Stimulated activated CD8-positive, alpha-beta memory T cell treated with anti-CD3 and anti-CD28 coated beads, Interleukin-7, amount 100 ng/mL, for 4 hours (primary cell): ENCODE results near the gene FBXL17.

Experiments
- DNase-seq, 2 donors: peaks; one replicate each; pipeline ENCODE4 v3.0.0-alpha.2; 2020; ENCODE audit warnings: low read depth in 2 of 2

Gene FBXL17

DNA sequence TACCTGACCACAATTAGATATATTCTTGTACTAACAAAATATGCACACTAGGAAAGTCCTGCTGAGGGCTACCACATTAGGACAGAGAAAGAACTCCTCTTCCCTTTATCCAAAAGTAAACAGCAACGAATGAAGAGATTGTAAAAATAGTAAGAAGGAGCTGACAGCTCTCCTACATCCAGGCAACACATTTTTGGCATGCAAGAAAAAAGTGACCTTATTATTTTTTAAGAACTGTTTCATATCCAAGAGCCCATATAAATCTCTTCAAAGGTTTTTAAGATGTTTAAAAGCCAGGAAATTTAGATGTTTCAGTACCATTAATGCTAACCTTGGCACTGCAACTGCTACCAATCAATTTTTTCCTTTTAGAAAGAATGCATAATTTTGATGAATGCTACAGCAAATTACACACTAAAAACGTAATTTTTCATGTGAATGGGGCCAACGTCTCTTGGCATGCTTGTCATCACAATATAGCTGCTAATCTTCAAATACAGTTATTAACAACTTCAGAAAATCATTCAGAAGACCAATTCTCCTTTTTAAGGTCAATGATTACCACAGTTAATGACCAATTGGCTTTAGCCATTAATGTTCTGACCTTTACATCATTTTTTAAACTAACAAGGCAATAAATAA is 132.0 kb downstream of the FBXL17 start:
- DNase-seq, result no peak

DNA sequence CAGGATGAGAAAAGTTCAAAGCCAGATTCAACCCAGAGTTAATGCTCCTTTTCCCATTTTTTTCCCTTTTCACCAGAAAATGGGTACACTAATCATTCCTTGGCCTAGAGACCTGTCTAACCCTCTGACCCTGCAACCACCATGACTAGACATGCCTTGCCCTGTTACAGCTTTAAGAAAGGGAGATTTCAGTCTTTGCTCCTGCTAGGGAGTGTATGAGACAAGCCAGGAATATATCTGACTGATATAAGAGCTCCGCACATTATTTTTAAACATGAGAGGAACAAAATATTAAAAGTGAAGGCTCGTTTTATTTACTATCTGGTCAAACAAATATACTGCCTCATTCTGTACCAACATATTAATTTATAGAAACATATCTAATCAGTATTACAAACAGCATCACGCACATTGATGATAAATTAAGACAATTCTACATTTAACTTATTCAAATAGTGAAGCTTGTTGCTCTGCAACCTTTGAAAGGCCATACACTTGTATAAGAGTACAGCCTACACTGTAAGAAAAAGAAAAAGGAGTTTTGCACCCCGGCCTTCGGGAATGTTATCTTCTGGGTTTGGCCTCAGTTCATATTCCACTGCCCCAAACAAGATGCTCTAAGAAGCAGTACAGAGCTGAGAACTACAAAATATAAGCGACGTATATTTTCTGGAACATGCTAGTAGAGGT is 132.7 kb downstream of the FBXL17 start:
- DNase-seq, result no peak

DNA sequence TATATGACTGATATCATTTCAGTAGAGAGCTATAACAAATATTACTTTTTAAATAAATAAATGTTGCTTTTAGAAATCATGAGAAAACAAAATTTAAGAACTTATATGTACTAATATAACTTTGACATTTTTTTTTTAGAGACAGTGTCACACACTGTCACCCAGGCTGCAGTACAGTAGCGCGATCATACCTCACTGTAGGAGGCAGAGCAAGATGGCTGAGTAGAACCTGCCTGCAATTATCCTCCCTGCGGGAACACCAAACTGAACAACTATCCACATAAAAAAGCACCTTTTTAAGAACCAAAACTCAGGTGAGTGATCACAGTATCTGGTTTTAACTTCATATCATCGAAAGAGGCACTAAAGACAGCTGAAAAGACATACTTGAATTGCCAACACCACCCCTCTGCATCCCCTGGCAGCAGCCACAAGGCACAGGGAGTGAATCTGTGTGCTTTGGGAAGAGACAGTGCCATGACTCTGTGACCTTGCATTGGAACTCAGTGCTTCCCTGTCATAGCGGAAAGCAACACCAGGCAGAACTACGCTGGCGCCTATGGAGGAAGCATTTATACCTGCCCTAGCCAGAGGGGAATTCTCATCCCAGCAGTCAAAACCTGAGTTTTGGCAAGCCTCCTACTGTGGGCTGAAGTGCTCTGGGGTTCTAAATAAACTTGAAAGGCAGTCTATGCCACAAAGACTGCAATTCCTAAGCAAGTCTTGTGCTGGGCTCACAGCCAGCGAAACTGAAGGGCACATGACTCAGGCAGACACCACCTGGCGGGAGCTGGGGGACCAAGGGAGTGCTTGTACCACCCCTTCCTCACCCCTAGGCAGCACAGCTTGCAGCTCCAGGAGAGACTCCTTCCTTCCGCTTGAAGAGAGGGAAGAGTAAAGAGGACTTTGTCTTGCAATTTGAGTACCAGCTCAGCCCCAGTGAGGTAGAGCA is 142.7 kb downstream of the FBXL17 start:
- no peak for DNase-seq

DNA sequence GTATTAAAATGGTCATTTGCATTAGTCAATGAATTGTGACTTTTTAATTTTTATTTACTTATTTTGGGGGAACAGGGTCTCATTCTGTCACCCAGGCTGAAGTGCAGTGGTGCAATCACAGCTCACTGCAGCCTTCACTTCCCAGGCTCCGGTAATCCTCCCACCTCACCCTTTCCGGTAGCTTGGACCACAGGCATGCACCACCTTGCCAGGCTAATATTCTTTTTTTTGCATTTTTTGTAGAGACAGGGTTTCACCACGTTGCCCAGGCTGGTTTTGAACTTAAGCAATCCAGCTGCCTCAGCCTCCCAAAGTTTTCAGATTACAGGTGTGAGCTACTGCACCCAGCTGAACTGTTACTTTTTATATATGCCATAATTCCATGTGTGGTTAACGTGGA is 143.4 kb downstream of the FBXL17 start:
- DNase-seq, result no peak

DNA sequence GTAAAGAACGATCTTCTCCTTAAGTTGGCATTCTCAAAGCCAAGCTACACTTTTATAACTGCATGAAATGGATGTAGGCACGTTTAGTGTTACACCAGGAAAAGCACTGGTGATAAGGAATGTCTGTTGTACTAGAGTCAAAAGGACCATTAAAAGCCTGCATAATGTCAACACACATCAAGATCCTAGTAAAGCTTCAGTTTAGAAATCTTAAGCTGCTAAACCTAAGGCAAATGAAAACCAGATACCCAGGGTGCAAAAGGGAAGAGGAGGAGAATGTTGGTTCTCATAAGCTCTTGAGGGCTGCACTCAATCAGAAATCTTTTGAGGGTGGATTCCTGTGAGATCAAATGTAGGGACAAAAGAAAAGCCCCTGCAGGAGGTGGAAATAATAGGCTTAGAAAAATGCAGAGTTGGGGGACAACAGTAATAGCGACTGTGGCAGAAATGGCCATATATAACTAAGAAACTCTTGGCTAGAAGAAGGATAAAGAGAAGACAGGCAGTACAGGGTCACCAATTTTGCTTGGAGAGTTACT is 148.2 kb downstream of the FBXL17 start:
- DNase-seq, result no peak

DNA sequence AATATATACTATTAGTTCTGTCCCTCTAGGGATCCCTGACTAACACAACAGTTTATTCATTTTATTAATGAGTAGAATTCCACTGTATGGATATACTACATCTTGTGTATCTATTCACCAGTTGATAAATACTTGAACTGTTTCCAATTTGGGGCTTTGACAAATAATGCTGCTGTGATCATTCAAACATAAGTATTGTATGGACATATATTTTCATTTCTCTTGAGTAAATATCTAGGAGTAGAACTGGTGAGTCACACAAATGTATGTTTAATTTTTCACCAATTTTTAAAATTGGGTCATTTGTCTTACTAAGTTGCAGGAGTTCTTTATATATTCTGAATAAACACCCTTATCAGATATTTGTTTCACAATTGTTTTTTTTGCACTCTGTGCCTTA is 149.1 kb downstream of the FBXL17 start:
- no peak for DNase-seq

DNA sequence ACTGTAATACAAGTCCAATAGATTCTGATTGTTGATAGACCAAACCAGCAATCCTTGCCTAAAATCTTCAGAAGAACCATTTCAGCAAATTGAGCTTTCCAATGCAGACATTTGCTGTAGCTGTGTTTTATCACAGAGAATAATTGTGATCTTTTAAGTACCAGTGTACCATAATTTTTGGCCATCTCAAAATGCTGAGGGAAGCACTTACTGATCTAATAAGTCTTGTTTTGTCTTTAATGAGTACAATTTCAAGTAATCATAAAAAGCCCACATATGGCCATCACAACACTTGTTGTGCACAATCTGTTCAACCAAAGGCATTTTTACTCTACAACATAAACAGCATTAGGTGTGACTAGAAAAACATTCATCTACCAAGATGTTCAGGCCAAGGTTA is 159.9 kb downstream of the FBXL17 start:
- DNase-seq, result no peak

DNA sequence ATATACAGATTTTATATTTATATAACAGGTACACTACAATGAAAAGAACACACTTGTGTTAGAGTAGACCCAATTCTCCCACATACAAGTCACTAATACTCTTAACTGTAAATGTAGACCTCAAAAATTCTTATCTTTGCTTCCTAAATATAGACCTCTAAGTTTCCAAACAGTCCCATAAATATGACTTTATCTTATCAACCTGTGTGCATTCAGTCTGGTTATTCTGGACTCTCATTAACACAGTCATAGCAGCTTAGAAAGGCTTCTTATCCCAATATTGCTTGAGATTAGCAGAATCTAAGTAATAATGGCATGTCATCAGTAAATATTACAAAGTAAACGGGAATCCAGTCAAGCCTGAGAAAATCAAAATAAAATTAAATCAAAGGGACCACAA is 161.1 kb downstream of the FBXL17 start:
- DNase-seq, result no peak

DNA sequence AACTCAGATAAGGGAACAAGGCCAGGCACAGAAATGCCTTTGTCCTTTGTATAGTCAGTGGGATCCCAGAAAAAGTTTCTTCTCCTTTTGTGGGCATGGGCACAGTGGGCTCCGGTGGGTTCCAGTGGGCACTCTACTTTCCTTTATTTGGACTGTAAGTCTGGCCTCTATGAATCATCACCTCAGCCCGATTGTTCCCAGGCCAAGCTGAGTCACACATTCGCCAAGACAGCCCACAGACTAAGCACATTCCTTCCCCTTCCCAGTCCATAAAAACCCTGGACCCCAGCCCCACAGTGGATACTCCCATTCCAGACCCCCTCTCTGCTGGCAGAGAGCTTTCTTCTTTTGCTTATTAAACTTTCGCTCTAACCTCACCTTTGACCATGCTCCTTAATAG is 165.0 kb downstream of the FBXL17 start:
- DNase-seq, result no peak

DNA sequence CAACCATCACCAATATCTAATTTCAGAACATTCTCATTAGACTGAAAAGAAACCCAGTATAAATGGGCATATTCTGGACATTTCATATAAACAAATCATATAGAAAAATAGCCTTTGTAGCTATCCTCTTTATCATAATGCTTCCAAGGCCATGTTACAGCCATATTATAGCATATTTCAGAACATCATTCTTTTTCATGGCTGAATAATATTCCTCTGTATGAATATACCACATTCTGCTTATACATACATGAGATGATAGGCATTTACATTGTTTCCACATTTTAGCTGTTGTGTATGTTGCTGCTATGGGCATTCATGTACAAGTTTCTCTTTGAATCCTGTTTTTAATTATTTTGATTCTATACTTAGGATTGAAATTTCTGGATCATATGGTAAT is 167.0 kb downstream of the FBXL17 start:
- DNase-seq, result no peak

DNA sequence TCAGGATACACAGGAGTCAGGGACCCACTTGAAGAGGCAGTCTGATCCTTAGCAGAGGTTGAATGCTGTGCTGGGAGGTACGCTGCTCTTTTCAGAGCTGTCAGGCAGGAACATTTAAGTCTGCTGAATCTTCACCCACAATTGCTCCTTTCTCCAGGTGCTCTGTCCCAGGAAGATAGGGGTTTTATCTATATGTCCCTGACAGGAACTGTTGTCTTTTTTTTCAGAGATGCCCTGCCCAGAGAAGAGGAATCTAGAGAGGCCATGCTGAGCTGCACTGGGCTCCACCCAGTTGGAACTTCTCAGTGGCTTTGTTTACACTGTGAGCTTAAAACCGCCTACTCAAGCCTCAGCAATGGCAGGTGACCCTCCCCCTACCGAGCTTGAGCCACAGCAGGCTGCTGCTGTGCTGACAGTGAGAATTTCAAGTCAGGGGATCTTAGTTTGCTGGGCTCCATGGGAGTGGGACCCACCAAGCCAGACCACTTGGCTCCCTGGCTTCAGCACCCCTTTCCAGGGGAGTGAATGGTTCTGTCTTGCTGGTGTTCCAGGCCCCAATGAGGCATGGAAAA is 169.0 kb downstream of the FBXL17 start:
- no peak for DNase-seq

DNA sequence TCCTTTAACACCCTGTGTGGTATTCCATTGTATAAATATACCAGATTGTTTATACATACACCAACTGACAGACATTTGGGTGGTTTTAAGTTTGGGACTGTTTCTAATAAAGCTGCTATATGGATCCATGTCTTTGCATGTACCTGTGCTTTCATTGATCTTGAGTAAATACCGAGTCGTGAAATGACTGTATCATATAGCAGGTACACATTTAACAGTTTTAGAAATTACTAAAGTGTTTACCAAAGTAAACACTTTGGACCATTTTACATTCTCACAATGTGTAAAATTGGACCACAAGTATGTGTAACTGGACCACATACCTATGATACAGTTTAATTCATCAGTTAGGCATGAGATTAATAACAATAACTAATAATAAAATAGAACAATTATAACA is 175.2 kb downstream of the FBXL17 start:
- no peak for DNase-seq

DNA sequence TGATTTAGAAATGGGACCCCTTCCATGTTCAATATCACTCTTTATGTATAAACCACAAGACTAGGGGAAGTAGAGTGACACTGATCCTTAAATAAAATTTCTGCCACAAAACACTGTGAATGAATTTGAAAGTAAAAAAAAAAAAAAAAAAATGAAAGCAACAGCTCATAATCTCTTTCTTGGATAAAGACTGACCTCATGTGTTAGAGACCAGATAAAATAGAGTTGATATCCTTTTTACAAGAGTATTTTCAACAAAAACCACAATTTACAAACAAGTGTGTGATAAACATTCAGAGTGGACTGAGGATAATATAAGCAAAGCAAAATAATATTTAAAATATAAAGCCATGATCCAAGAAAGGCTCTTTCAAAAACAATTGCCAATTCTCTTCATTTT is 180.2 kb downstream of the FBXL17 start:
- no peak for DNase-seq

DNA sequence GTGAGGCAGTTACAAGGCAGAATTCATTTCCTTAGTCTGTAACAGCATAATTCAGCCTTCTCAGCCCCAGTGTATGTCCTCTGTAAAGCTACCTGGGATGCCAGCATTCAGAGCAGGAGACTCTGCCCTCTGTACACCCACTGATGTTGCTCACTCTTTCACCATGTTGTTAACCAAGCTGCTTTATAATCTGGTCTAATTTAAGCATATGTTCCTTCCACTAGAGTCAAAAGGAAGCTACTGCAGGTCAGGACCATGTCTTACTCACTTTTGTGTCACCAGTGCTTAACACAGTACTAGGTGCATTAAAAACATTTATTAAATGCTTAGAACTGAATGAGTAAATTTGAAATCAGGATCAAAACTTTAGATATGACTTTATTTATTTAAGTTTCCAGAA is 185.6 kb downstream of the FBXL17 start:
- DNase-seq, result no peak

DNA sequence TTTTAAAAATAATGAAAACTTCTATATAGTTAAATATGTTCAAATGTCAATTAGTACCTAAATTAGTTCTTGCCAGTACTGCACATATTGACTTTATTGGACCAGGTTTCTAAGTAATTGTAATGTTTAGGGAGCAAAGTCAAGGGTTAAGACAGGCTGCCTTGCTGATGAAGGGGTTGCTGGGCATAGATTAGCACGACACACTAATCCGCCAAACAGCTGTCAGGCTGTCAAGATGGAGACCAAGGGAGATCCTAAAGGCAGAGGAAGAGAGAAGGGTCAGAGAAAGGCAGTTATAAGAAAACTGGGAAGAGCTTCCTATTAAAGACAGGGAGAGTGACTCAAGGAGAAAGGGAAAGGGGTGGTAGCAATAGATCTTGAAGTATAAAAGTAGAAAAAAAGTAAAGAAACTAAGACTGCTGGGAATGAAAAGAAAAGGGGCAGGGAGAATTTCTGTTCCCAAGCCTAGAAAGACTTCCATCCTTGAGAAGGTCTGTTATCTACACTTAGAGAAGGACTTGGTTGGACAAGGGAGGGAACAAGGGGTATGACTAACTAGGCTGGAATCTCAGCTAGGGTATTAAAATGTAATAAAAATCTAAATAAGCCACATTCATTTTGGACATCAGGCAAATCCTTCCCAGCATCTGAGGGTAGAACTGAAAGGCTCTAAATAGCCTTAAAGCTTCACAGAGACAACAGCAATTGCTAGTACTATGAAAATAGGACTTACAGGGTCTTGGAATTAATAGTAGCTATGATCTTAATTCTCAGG is 188.7 kb downstream of the FBXL17 start:
- no peak for DNase-seq

DNA sequence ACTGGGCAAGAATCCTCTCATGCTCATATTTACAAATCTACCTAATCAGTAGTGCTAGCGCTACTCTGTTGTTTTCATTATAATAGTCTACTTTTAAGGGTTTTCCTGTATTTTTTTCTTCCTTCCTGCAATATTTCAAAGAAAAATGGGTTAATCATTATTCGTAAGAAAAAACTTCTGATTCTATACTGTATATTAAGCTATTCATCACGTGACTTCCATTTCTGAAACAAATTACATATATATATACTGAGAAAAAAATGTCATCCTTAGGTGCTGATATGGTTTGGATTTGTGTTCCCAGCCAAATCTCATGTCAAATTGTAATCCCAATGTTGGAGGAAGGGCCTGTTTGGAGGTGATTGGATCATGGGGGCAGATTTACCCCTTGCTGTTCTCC is 197.0 kb downstream of the FBXL17 start:
- DNase-seq, result no peak

DNA sequence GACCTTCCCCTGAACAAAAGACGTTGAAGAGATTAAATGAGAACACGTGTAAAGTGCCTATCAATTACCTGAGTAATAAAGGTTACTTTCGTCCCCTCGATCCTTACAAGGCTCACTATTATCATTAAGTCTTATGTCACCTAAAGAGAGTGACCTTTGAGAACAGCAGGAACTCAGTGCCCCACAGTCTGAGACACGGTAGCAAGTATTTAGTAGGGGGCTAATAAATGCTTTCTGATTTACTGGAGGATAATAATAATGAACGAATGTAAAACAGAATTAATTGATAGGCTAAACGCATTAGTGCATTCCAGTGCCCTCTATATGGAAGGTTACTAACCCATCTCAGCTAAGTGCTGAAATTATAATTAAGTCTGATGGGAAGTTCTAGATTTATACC is 199.9 kb downstream of the FBXL17 start:
- DNase-seq, result no peak

DNA sequence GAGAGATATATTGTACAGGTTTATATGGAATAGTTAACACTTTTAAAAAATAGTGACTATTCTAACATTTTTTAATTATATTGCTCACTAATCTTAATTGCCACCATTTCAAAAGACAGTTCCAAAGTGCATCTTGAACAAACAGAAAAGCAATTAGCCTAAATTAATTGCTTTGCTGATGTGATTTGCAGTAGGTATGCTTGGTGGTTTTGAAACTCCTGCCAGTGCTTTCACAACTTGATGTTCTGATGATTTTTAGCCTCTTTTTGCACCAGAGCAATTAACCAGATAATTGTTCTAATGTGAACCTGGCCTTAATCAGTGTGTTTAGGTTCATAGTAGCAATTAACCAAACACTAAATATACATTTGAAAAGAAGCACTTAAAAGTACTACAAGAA is 207.6 kb downstream of the FBXL17 start:
- no peak for DNase-seq

DNA sequence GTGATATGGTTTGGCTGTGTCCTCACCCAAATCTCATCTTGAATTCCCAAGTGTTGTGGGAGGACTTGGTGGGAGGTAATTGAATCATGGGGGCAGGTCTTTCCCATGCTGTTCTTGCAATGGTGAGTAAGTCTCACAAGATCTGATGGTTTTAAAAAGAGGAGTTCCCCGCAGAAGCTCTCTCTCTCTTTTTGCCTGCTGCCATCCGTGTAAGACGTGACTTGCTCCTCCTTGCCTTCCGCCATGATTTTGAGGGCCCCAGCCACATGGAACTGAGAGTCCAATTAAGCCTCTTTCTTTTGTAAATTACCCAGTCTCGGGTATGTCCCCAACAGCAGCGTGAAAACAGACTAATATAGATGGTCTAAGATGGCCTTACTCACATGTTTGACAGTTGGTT is 210.1 kb downstream of the FBXL17 start:
- no peak for DNase-seq

DNA sequence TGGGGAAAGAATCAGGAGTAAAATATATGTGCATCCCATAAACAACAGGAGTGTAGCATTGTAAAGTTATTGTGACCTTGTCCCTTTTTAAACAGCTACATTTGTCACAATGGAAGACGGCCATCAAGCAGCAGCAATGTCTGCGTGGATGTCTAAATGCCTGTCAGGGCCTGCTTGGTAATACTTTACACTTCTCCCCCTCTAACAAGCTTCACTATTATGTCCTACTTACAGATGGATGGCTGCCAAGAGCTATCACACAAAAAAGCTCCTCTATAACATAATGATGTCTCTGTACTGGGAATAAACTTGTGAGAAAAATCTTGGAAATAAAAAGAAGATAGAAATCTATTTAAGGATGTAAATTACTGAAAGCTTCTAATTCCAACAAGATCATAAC is 213.0 kb downstream of the FBXL17 start:
- no peak for DNase-seq

DNA sequence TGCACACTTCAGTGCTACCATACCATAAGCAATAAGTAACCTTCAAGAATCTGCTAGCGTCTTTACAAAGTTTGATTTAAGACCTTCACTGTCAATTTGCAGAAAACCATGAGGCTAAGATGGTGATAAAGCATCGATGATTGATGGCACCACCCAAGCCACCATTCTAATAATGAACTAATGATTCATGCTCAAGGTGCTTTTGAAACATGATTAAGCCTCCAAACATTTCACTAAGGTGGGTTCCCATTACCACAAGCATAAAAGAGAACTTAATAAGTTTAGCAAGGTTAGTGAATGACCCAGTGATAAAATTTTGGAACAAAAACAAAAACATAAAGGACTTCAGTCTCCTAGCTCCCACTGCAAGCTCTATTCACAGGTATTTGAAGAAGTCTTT is 214.7 kb downstream of the FBXL17 start:
- no peak for DNase-seq
